ENCODE results near the gene SNAPIN. TPM values are rescaled to one million over a fixed set of nuclear protein-coding genes. Genes with fewer than 3 reads are reported as not detected.

The SNAPIN gene
- total RNA-seq, 1 experiment from 2014 or later, result 39.1 TPM

DNA sequence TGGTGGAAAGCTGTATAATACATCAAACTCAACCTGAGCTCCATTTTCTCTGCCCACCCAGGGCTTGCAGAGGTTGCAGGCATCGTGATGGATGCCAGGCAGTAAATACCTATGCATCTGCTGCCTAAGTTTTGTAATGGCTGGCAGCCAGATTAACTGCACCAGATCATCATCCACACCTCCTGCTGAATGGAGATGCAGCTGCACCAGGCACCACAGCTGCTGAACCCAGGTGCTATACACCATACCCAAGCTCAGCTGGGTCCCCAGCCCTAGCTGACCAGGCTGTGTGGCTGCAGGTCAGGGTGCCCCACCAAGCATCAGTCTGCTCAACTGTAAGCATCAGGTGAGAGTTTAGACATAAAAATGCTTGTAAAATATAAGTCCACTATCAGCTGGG is 6.7 kb upstream of the SNAPIN start:
- H3K27me3 ChIP-seq (ENCODE audit: insufficient read depth, low read length), result no peaks in the 10 kb centered on the region
- ChIA-PET RAD21 (ENCODE audit: low non-redundant PET in 1 of 2, low total read pairs in 2 of 2, uncharacterized antibody in 2 of 2, unreplicated experiment in 2 of 2) (no interaction called here), CTCF (no interaction called here), POLR2A (interaction anchor here (2.3 kb wide), 1 partner anchor 24 kb away, joined by 7 read pairs; the partner anchor contains the start of genes S100A1 and S100A13)
- no TSS peak for BruUV-seq (replicated peaks)
- H3K4me1 ChIP-seq (ENCODE audit: control insufficient read depth in 1 of 2, insufficient read depth in 2 of 2, low read length in 2 of 2), result peaks cover 0 to 10% of the 10 kb centered on the region in 2 experiments; a peak in 2 of 4 replicates
- H3K9me2 ChIP-seq (ENCODE audit: insufficient read depth), result no peaks in the 10 kb centered on the region
- no peaks in the 10 kb centered on the region for H4K20me1 ChIP-seq (ENCODE audit: insufficient read depth)
- intact Hi-C loops (cut with micrococcal nuclease), result no loop called here
- no peak overlapping the region for H3K4me2 ChIP-seq (ENCODE audit: low read length)
- TF ChIP-seq SP1 (IDR thresholded peaks at IDR 0.05; ENCODE audit: low read depth) (no peak), EZH2 (IDR thresholded peaks at IDR 0.05) (no peak), ZFX (IDR thresholded peaks at IDR 0.05) (no peak), ZNF274 (IDR thresholded peaks at IDR 0.05; ENCODE audit: low read depth, low read length) (no peak), CEBPB (IDR thresholded peaks at IDR 0.05; ENCODE audit: low read depth) (no peak), TCF7L2 (IDR thresholded peaks at IDR 0.05; ENCODE audit: borderline replicate concordance, extremely low read depth, insufficient read depth, insufficient read length) (no peak), SIN3A (IDR thresholded peaks at IDR 0.05; ENCODE audit: low read depth) (no peak), JUND (IDR thresholded peaks at IDR 0.05) (no peak), POLR2AphosphoS5 (IDR thresholded peaks at IDR 0.05; ENCODE audit: low read depth, low read length) (no peak), YY1 (IDR thresholded peaks at IDR 0.05; ENCODE audit: extremely low read depth, insufficient replicate concordance, low read depth, low read length) (no peak), ELF1 (IDR thresholded peaks at IDR 0.05; ENCODE audit: borderline replicate concordance, low read depth) (no peak), FOSL1 (IDR thresholded peaks at IDR 0.05; ENCODE audit: low read depth) (no peak), POLR2A (IDR thresholded peaks at IDR 0.05; ENCODE audit: borderline replicate concordance, extremely low read depth, insufficient read depth, insufficient read length) (no peak), RAD21 (IDR thresholded peaks at IDR 0.05; ENCODE audit: low read depth) (no peak)
- TF ChIP-seq, protein P1, sequence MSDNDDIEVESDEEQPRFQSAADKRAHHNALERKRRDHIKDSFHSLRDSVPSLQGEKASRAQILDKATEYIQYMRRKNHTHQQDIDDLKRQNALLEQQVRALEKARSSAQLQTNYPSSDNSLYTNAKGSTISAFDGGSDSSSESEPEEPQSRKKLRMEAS (IDR thresholded peaks at IDR 0.05), result no peak
- TF ChIP-seq, protein P2, sequence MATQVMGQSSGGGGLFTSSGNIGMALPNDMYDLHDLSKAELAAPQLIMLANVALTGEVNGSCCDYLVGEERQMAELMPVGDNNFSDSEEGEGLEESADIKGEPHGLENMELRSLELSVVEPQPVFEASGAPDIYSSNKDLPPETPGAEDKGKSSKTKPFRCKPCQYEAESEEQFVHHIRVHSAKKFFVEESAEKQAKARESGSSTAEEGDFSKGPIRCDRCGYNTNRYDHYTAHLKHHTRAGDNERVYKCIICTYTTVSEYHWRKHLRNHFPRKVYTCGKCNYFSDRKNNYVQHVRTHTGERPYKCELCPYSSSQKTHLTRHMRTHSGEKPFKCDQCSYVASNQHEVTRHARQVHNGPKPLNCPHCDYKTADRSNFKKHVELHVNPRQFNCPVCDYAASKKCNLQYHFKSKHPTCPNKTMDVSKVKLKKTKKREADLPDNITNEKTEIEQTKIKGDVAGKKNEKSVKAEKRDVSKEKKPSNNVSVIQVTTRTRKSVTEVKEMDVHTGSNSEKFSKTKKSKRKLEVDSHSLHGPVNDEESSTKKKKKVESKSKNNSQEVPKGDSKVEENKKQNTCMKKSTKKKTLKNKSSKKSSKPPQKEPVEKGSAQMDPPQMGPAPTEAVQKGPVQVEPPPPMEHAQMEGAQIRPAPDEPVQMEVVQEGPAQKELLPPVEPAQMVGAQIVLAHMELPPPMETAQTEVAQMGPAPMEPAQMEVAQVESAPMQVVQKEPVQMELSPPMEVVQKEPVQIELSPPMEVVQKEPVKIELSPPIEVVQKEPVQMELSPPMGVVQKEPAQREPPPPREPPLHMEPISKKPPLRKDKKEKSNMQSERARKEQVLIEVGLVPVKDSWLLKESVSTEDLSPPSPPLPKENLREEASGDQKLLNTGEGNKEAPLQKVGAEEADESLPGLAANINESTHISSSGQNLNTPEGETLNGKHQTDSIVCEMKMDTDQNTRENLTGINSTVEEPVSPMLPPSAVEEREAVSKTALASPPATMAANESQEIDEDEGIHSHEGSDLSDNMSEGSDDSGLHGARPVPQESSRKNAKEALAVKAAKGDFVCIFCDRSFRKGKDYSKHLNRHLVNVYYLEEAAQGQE (IDR thresholded peaks at IDR 0.05; ENCODE audit: low read depth), result no peak
- TF ChIP-seq, protein P3, sequence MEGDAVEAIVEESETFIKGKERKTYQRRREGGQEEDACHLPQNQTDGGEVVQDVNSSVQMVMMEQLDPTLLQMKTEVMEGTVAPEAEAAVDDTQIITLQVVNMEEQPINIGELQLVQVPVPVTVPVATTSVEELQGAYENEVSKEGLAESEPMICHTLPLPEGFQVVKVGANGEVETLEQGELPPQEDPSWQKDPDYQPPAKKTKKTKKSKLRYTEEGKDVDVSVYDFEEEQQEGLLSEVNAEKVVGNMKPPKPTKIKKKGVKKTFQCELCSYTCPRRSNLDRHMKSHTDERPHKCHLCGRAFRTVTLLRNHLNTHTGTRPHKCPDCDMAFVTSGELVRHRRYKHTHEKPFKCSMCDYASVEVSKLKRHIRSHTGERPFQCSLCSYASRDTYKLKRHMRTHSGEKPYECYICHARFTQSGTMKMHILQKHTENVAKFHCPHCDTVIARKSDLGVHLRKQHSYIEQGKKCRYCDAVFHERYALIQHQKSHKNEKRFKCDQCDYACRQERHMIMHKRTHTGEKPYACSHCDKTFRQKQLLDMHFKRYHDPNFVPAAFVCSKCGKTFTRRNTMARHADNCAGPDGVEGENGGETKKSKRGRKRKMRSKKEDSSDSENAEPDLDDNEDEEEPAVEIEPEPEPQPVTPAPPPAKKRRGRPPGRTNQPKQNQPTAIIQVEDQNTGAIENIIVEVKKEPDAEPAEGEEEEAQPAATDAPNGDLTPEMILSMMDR (IDR thresholded peaks at IDR 0.05 in 2 of 3, conservative IDR thresholded peaks at IDR 0.05 in 1 of 3; ENCODE audit: borderline replicate concordance in 1 of 3, insufficient read depth in 1 of 3, low read depth in 2 of 3, low read length in 2 of 3), result no peak
- TF ChIP-seq, protein P4, sequence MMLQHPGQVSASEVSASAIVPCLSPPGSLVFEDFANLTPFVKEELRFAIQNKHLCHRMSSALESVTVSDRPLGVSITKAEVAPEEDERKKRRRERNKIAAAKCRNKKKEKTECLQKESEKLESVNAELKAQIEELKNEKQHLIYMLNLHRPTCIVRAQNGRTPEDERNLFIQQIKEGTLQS (IDR thresholded peaks at IDR 0.05), result no peak
- DNase-seq (ENCODE audit: low read depth, low spot score) (no peak), ATAC-seq (no peak)
- no peaks in the 10 kb centered on the region for H3K79me2 ChIP-seq (ENCODE audit: insufficient read depth, low read length)
- H3K9ac ChIP-seq (ENCODE audit: low read length), result no peak overlapping the region
- no peak overlapping the region for H3K27ac ChIP-seq (ENCODE audit: low read depth, low read length)
- no peaks in the 10 kb centered on the region for H3K36me3 ChIP-seq (ENCODE audit: control insufficient read depth in 1 of 2, insufficient read depth in 2 of 2, low read length in 2 of 2)
- no peak overlapping the region for H2AFZ ChIP-seq (ENCODE audit: low read depth, low read length, poor library complexity, severe bottlenecking)
- H3K9me3 ChIP-seq (ENCODE audit: control insufficient read depth in 1 of 2, insufficient read depth in 1 of 2, low read depth in 1 of 2, low read length in 2 of 2), result no peaks in the 10 kb centered on the region
- H3K4me3 ChIP-seq (replicated peaks in 1 of 2; ENCODE audit: low read depth in 1 of 2, low read length in 2 of 2), result no peak overlapping the region
